Immature natural killer cell (primary cell): ENCODE measurements around the gene CEACAM21. TPM values are rescaled to one million over a fixed set of nuclear protein-coding genes. Genes with fewer than 3 reads are reported as not detected.
A peak's percentile ranks its signal among the peaks of the same experiment; 100 is the strongest.
"Not testable (repeated sequence)": the region's sequence is repeated elsewhere in the genome, so short reads cannot be mapped to it uniquely, and the experiment has no call there.

ENCODE experiments used
- DNase-seq, 3 donors: peaks; one replicate each; pipeline ENCODE4 v3.0.0; 2022; ENCODE audit warnings: mixed read lengths in 1 of 3
- H3K27ac Mint-ChIP-seq, 6 donors: one replicate each; pipeline ENCODE4 v1.8.0; 2020; ENCODE audit warnings: mixed read lengths in 6 of 6, mild to moderate bottlenecking in 5 of 6, inconsistent platforms in 4 of 6, moderate library complexity in 3 of 6
- H3K27me3 Mint-ChIP-seq, 3 donors: one replicate each; pipeline ENCODE4 v1.8.0; 2020 to 2021; ENCODE audit warnings: low read depth in 3 of 3, mild to moderate bottlenecking in 3 of 3, mixed read lengths in 3 of 3, moderate library complexity in 3 of 3, inconsistent platforms in 1 of 3
- H3K36me3 Mint-ChIP-seq, 3 donors: one replicate each; pipeline ENCODE4 v1.8.0; 2020; ENCODE audit warnings: mixed read lengths in 3 of 3, inconsistent platforms in 2 of 3, mild to moderate bottlenecking in 2 of 3
- H3K4me1 Mint-ChIP-seq, 2 donors: one replicate each; pipeline ENCODE4 v1.8.0; 2020; ENCODE audit warnings: inconsistent platforms in 2 of 2, mild to moderate bottlenecking in 2 of 2, mixed read lengths in 2 of 2, moderate library complexity in 1 of 2
- H3K4me3 Mint-ChIP-seq, 5 donors: one replicate each; pipeline ENCODE4 v1.8.0; 2020; ENCODE audit warnings: mild to moderate bottlenecking in 5 of 5, mixed read lengths in 5 of 5, inconsistent platforms in 3 of 5, moderate library complexity in 3 of 5
- H3K9me3 Mint-ChIP-seq, 6 donors: one replicate each; pipeline ENCODE4 v1.8.0; 2020; ENCODE audit warnings: mild to moderate bottlenecking in 6 of 6, mixed read lengths in 6 of 6, inconsistent platforms in 4 of 6, moderate library complexity in 3 of 6
- polyA plus RNA-seq, 3 donors: library from polyadenylated mRNA; unstranded; fragments of 300-500 nt; fragmentation: Illumina TruSeq; gene quantifications; one replicate each; pipeline ENCODE4 v1.2.3, GENCODE V29; 2021

CEACAM21 gene
- polyA plus RNA-seq, 3 donors from 2014 or later = 16.0 to 44.9 (median 43.7) TPM

DNA sequence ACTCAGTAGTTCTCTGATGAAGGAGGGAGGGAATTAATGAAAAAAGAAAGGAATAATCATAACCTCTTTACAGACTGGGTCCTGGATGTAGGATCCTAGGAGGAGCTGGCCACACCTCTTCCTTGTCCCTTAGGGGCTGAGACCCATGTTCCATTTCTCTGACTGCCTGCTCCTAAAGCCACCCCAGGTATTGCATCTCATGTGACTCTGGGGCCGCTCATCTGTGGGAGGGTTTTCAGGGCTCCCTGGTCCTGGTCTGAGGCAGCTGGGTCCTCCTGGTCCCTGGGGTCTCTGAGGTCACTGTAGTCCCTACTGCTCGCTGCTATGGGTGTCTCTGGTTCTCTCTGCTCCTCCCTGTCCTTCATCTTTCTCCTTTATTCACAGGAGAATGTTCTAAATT, 2.9 kb downstream of the CEACAM21 start:
- Mint-ChIP-seq H3K4me3 (no peak overlapping the region), H3K36me3 (peaks cover 42 to 60% (median 44%) of the 10 kb centered on the region in 3 donors)

DNA sequence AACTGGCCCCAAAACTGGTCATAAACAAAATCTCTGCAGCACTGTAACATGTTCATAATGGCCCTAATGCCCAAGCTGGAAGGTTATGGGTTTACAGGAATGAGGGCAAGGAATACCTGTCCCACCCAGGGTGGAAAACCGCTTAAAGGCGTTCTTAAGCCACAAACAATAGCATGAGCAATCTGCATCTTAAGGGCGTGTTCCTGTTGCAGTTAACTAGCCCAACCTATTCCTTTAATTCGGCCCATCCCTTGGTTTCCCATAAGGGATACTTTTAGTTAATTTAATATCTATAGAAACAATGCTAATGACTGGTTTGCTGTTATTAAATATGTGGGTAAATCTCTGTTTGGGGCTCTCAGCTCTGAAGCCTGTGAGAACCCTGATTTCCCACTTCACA, 5.1 kb downstream of the CEACAM21 start:
- H3K4me3 Mint-ChIP-seq, H3K27ac Mint-ChIP-seq: not testable (repeated sequence)

More for the DNA sequence above, 2.9 kb downstream of the CEACAM21 start:
- Mint-ChIP-seq H3K27ac (no peak overlapping the region), H3K27me3 (peaks cover 0 to 1% (median 0%) of the 10 kb centered on the region in 3 donors), H3K4me1 (peaks cover 19 to 22% of the 10 kb centered on the region in 2 donors), H3K9me3 (peaks cover 0 to 21% (median 0%) of the 10 kb centered on the region in 6 donors)
- DNase-seq = no peak

GRCh38 chr19:41582577-41583182, 6.7 kb downstream of the CEACAM21 start:
- Mint-ChIP-seq H3K27ac (peak overlapping the region in 1 of 6 donors; percentile 34), H3K36me3 (peaks cover 43 to 65% (median 45%) of the 10 kb centered on the region in 3 donors), H3K9me3 (peaks cover 0 to 21% (median 0%) of the 10 kb centered on the region in 6 donors)
- not testable (repeated sequence) for H3K27me3 Mint-ChIP-seq, H3K4me1 Mint-ChIP-seq, H3K4me3 Mint-ChIP-seq, DNase-seq

More for the DNA sequence above, 5.1 kb downstream of the CEACAM21 start:
- not testable (repeated sequence) for H3K27me3 Mint-ChIP-seq, H3K4me1 Mint-ChIP-seq, DNase-seq
- Mint-ChIP-seq H3K36me3 (peaks cover 43 to 68% (median 45%) of the 10 kb centered on the region in 3 donors), H3K9me3 (peaks cover 0 to 21% (median 0%) of the 10 kb centered on the region in 6 donors)

DNA sequence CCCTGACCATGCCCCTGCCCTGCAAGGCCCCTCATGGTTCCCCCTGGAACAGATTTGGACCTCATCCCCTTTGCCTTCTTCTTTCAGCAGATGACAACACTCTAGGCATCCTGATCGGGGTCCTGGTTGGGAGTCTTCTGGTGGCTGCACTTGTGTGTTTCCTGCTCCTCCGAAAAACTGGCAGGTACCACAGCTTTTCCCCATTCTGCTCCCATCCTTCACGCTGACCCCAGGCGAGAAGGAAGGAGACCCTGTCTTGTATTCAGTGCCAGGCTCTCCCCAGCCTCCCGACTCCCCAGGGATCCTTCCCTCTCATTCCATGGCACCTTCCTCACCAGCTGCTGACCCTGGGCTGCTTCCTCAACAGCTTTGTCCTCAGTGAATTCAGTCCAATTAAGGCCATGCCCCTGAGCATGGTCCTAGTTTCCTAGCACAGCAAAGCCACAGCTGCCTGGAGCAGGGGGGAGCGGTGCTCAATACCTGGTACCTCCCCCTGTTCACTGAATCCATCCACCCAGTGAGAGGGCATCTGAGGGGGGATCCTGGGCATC, 8.4 kb downstream of the CEACAM21 start:
- H3K36me3 Mint-ChIP-seq = peaks cover 39 to 61% (median 40%) of the 10 kb centered on the region in 3 donors
- H3K27ac Mint-ChIP-seq = no peak overlapping the region
- no peaks in the 10 kb centered on the region for H3K4me1 Mint-ChIP-seq
- DNase-seq = no peak
- peaks cover 0 to 21% (median 0%) of the 10 kb centered on the region in 6 donors for H3K9me3 Mint-ChIP-seq
- peaks cover 0 to 1% (median 0%) of the 10 kb centered on the region in 3 donors for H3K27me3 Mint-ChIP-seq
- H3K4me3 Mint-ChIP-seq = no peak overlapping the region

DNA sequence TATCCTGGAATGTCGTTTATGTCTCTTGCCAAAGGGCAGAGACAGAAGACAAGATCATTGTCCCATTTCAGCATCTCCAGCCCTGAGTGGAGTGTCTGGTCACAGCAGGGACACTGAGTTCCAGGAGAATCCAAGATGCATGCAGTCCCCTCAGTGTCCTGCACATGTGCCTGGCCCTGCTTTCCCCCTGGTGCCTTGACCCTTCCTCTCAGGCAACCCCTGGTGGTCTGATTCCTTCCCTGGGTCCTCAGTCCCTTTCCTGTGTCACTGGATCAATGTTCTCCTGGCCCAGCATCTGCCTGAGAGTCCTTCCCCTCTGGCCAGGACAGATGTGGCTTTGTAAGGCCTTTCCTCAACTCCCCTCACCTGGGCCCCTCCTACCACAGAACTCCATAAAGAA, 9.0 kb downstream of the CEACAM21 start:
- Mint-ChIP-seq H3K9me3 (peaks cover 0 to 21% (median 0%) of the 10 kb centered on the region in 6 donors), H3K27me3 (peaks cover 0 to 4% (median 0%) of the 10 kb centered on the region in 3 donors), H3K4me1 (peaks cover 0 to 3% of the 10 kb centered on the region in 2 donors), H3K27ac (peak overlapping the region in 1 of 6 donors; percentile 37), H3K4me3 (no peak overlapping the region), H3K36me3 (peaks cover 38 to 57% (median 39%) of the 10 kb centered on the region in 3 donors)
- DNase-seq = no peak

DNA sequence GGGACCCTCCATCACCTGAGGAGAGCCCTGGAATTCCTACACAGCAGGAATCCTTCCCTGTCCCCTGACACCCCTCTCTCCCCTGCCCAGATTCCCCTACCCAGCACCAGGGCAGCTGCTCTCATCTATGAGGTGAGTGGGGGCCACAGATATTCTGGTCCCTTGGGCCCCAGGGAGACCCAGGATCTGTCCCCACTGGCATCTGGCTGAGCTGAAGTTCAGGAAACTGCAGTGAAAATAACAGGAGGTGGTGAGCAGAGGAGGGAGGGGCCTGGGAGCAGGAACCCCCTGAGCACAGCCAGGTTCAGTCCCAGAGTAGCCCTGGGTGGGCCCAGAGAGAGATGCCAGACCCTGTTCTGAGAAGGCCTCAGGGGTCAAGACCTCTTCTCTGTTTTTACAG, 10.1 kb downstream of the CEACAM21 start:
- Mint-ChIP-seq H3K4me1 (peaks cover 0 to 12% of the 10 kb centered on the region in 2 donors), H3K27me3 (peaks cover 0 to 6% (median 0%) of the 10 kb centered on the region in 3 donors), H3K27ac (peak overlapping the region in 1 of 6 donors; percentile 77), H3K4me3 (no peak overlapping the region), H3K9me3 (peaks cover 0 to 14% (median 0%) of the 10 kb centered on the region in 6 donors), H3K36me3 (peaks cover 27 to 46% (median 28%) of the 10 kb centered on the region in 3 donors)
- DNase-seq = no peak

- Mint-ChIP-seq H3K27me3 (peaks cover 0 to 4% (median 2%) of the 10 kb centered on the region in 3 donors), H3K27ac (no peak overlapping the region), H3K9me3 (peaks cover 0 to 4% (median 0%) of the 10 kb centered on the region in 6 donors), H3K4me1 (peaks cover 0 to 12% of the 10 kb centered on the region in 2 donors), H3K36me3 (peaks cover 15 to 34% (median 16%) of the 10 kb centered on the region in 3 donors), H3K4me3 (no peak overlapping the region)
- DNase-seq = no peak
Measured at GRCh38 chr19:41587101-41587837, 11.3 kb downstream of the CEACAM21 start.

GRCh38 chr19:41587838-41588210, 11.9 kb downstream of the CEACAM21 start:
- H3K27me3 Mint-ChIP-seq = peaks cover 0 to 4% (median 3%) of the 10 kb centered on the region in 3 donors
- DNase-seq = no peak
- H3K4me1 Mint-ChIP-seq = peaks cover 0 to 12% of the 10 kb centered on the region in 2 donors
- H3K4me3 Mint-ChIP-seq = no peak overlapping the region
- peaks cover 12 to 28% (median 12%) of the 10 kb centered on the region in 3 donors for H3K36me3 Mint-ChIP-seq
- peaks cover 0 to 2% (median 0%) of the 10 kb centered on the region in 6 donors for H3K9me3 Mint-ChIP-seq
- no peak overlapping the region for H3K27ac Mint-ChIP-seq

DNA sequence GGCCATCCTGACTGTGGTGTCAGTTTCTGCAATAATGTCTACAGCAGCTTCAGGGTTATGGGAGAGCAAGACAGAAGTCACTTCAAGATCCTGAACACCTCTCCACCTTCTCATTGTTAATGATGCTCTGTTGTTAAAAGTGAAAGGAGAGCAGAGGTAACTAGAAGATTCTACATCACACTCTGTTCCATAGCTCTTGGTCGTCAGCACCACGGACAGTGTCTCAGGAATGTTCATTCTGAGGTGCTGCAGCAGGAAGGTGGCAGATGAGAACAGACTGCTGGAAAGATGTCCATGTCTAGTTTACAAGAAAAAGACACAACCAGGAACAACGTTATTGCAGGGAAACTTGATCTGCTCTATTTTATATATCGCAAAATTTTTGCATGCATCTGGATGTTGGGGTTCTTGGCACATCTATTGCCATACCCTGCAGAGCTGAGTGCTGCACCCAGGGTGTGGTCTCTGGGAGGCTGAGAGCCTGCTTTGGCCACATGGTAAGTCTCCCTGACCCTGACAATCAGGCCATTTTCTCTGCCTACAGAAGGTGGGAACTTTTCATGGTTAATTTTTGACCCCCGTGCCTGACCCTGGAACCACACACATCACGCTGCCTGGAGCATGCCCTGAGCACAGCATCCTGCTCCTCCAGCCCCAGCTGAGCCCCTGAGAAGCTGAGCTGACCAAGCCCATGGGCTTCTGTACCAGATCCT, 12.7 kb downstream of the CEACAM21 start:
- no peak for DNase-seq
- H3K4me1 Mint-ChIP-seq = peaks cover 0 to 12% of the 10 kb centered on the region in 2 donors
- H3K27ac Mint-ChIP-seq = peak overlapping the region in 3 of 6 donors; percentile 19 to 74 (median 39)
- peaks cover 3 to 20% (median 3%) of the 10 kb centered on the region in 3 donors for H3K36me3 Mint-ChIP-seq
- peaks cover 0 to 4% (median 3%) of the 10 kb centered on the region in 3 donors for H3K27me3 Mint-ChIP-seq
- no peaks in the 10 kb centered on the region for H3K9me3 Mint-ChIP-seq
- H3K4me3 Mint-ChIP-seq = no peak overlapping the region

- no peak overlapping the region for H3K4me3 Mint-ChIP-seq
- no peak for DNase-seq
- peaks cover 0 to 12% of the 10 kb centered on the region in 2 donors for H3K4me1 Mint-ChIP-seq
- H3K27ac Mint-ChIP-seq = no peak overlapping the region
- peaks cover 0 to 16% (median 0%) of the 10 kb centered on the region in 3 donors for H3K36me3 Mint-ChIP-seq
- H3K27me3 Mint-ChIP-seq = peaks cover 0 to 6% (median 4%) of the 10 kb centered on the region in 3 donors
- H3K9me3 Mint-ChIP-seq = no peaks in the 10 kb centered on the region
Measured at GRCh38 chr19:41589371-41589770, 13.4 kb downstream of the CEACAM21 start.

- H3K4me1 Mint-ChIP-seq = peaks cover 4 to 18% of the 10 kb centered on the region in 2 donors
- peaks cover 0 to 8% (median 0%) of the 10 kb centered on the region in 3 donors for H3K36me3 Mint-ChIP-seq
- no peak overlapping the region for H3K27ac Mint-ChIP-seq
- H3K9me3 Mint-ChIP-seq = no peaks in the 10 kb centered on the region
- H3K4me3 Mint-ChIP-seq = no peak overlapping the region
- peaks cover 4 to 7% (median 4%) of the 10 kb centered on the region in 3 donors for H3K27me3 Mint-ChIP-seq
- no peak for DNase-seq
Measured at GRCh38 chr19:41590936-41591335, 15.0 kb downstream of the CEACAM21 start.

DNA sequence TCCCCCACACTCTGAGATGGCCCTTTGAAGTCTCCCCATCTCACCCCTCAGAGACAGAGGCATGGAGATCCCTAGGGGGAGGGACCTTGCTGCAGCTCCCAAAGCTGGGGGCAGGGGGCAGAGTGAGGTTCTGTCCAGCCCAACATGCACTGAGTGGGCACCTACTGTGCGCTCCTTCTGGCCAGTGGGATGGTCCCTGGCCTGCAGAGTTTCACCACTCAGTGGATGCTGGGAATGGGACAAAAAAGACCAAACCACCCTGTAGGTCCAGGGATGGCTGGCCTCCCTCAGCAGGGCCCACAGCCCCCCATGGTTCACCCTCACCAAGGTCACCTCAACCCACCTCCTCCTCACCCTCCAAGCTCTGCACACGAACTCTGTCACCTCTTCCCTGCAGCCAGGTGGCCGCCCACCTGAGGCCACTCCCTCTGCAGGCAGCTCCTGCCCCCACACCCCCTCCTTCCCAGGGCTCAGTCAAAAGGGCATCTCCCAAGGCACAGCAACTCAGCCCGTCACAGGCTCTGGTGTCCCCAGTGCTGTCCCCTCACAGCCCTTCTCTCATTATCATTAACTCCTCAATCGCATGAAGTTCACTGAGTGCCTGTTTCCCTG, 16.1 kb downstream of the CEACAM21 start:
- H3K27ac Mint-ChIP-seq = no peak overlapping the region
- H3K36me3 Mint-ChIP-seq = peaks cover 0 to 8% (median 0%) of the 10 kb centered on the region in 3 donors
- peaks cover 4 to 18% of the 10 kb centered on the region in 2 donors for H3K4me1 Mint-ChIP-seq
- peaks cover 4 to 9% (median 9%) of the 10 kb centered on the region in 3 donors for H3K27me3 Mint-ChIP-seq
- H3K9me3 Mint-ChIP-seq = no peaks in the 10 kb centered on the region
- H3K4me3 Mint-ChIP-seq = no peak overlapping the region
- no peak for DNase-seq
